ENCODE results near the gene SNTN. TPM values are rescaled to one million over a fixed set of nuclear protein-coding genes. Genes with fewer than 3 reads are reported as not detected.

SNTN gene
- polyA plus RNA-seq, 1 of the 3 experiments (the other 2 are of a cell fraction) = not detected

- no peak for TF ChIP-seq MAX (IDR thresholded peaks at IDR 0.05; ENCODE audit: low read depth)
- no peak for TF ChIP-seq RFX5 (IDR thresholded peaks at IDR 0.05; ENCODE audit: low read length)
- TF ChIP-seq IRF3 (IDR thresholded peaks at IDR 0.05; ENCODE audit: low read depth, low read length) = no peak
- TF ChIP-seq RCOR1 (IDR thresholded peaks at IDR 0.05; ENCODE audit: low read length) = no peak
Observed at GRCh38 chr3:63611382-63611781, 41.1 kb upstream of the SNTN start (continued).

GRCh38 chr3:63613561-63613960, 38.9 kb upstream of the SNTN start:
- H3K27me3 ChIP-seq (ENCODE audit: insufficient read depth) = no peaks in the 10 kb centered on the region
- no peak for DNase-seq
- H4K20me1 ChIP-seq (ENCODE audit: insufficient read depth) = no peaks in the 10 kb centered on the region
- 0 out of 4 replicates have a peak, but pooled peaks cover 0 to 4% of the 10 kb centered on the region in 2 experiments for H3K4me1 ChIP-seq (ENCODE audit: control insufficient read depth in 1 of 2, insufficient read depth in 2 of 2, low read depth in 1 of 2, low read length in 1 of 2)
- peak overlapping the region in 1 of 2 experiments; percentile 29; a peak in 1 of 4 replicates for H3K27ac ChIP-seq (ENCODE audit: low read depth in 2 of 2, low read length in 1 of 2)
- ChIA-PET CTCF (interaction anchor here (0.7 kb wide), 1 partner anchor 135 kb away, joined by 3 read pairs; no protein-coding TSS in a partner anchor), POLR2A (no interaction called here)
- H3K4me3 ChIP-seq (ENCODE audit: low read depth in 2 of 2, low read length in 1 of 2) = no peak overlapping the region
- WGBS (ENCODE audit: low lambda C conversion rate) = 58% methylated on average over 1 of the region's 1 CpG
- H3F3A ChIP-seq (replicated peaks; ENCODE audit: insufficient read depth) = no peaks in the 10 kb centered on the region
- no peaks in the 10 kb centered on the region for H3K36me3 ChIP-seq (replicated peaks in 1 of 2; ENCODE audit: control insufficient read depth in 1 of 2, insufficient read depth in 2 of 2, low read length in 1 of 2)
- no peak overlapping the region for H3K9ac ChIP-seq
- H3K9me2 ChIP-seq = no peaks in the 10 kb centered on the region
- no peak overlapping the region for H3K4me2 ChIP-seq
- no peaks in the 10 kb centered on the region for H3K79me2 ChIP-seq (ENCODE audit: insufficient read depth)
- H3K9me3 ChIP-seq = no peaks in the 10 kb centered on the region
- H2AFZ ChIP-seq (ENCODE audit: low read depth) = no peak overlapping the region
- no peak for TF ChIP-seq RFX5 (IDR thresholded peaks at IDR 0.05; ENCODE audit: low read length)
- no peak for TF ChIP-seq TEAD4 (IDR thresholded peaks at IDR 0.05; ENCODE audit: borderline replicate concordance, insufficient read depth)
- no peak for TF ChIP-seq RXRA (IDR thresholded peaks at IDR 0.05; ENCODE audit: borderline replicate concordance, low read depth)
- no peak for TF ChIP-seq CHD2 (IDR thresholded peaks at IDR 0.05; ENCODE audit: low read length, partially characterized antibody)
- no peak for TF ChIP-seq EZH2phosphoT487 (IDR thresholded peaks at IDR 0.05; ENCODE audit: borderline replicate concordance, low read depth)
- no peak for TF ChIP-seq POLR2AphosphoS5 (IDR thresholded peaks at IDR 0.05; ENCODE audit: low read depth, low read length)
- no peak for TF ChIP-seq NRF1 (IDR thresholded peaks at IDR 0.05; ENCODE audit: low read depth, low read length)
- TF ChIP-seq PBX3 (IDR thresholded peaks at IDR 0.05) = no peak
- no peak for TF ChIP-seq ELF1 (IDR thresholded peaks at IDR 0.05)
- TF ChIP-seq FOSL2 (IDR thresholded peaks at IDR 0.05; ENCODE audit: borderline replicate concordance, low read depth) = peak; percentile 36; the same call in 1 of the 2 replicates
- no peak for TF ChIP-seq ZBTB33 (IDR thresholded peaks at IDR 0.05; ENCODE audit: borderline replicate concordance, low read depth)
- TF ChIP-seq GABPA (IDR thresholded peaks at IDR 0.05; ENCODE audit: low read depth) = no peak
- no peak for TF ChIP-seq FOXM1 (IDR thresholded peaks at IDR 0.05; ENCODE audit: low read depth)
- TF ChIP-seq SMC3 (IDR thresholded peaks at IDR 0.05; ENCODE audit: low read depth, low read length) = no peak
- TF ChIP-seq USF2 (IDR thresholded peaks at IDR 0.05; ENCODE audit: borderline replicate concordance, low read depth, low read length) = no peak
- TF ChIP-seq GATA2 (CRISPR knock-in tag; IDR thresholded peaks at IDR 0.05) = no peak
- TF ChIP-seq CTCF (IDR thresholded peaks at IDR 0.05) = no peak
- TF ChIP-seq TCF12 (IDR thresholded peaks at IDR 0.05) = 0 out of 2 replicates have a peak, but pooled peaks have one; percentile 5
- TF ChIP-seq JUND (IDR thresholded peaks at IDR 0.05) = 0 out of 2 replicates have a peak, but pooled peaks have one; percentile 17
- TF ChIP-seq IRF3 (IDR thresholded peaks at IDR 0.05; ENCODE audit: low read depth, low read length) = no peak
- TF ChIP-seq EP300 (IDR thresholded peaks at IDR 0.05; ENCODE audit: borderline replicate concordance in 1 of 2, low read depth in 1 of 2, low read length in 1 of 2) = peak in 1 of 2 experiments; percentile 12; a peak in 1 of 4 replicates
- no peak for TF ChIP-seq MEF2A (IDR thresholded peaks at IDR 0.05; ENCODE audit: borderline replicate concordance, low read depth)

Data from SK-N-SH (cell line).